HT1080 (cell line): Measurements from ENCODE around the gene CBLN1. TPM values are rescaled to one million over a fixed set of nuclear protein-coding genes. Genes with fewer than 3 reads are reported as not detected.

Experiments used
- total RNA-seq: library from RNA; depleted of rRNA; stranded (reverse); fragments of >200 nt; shearing (Covaris generic); gene quantifications from 2 replicates; pipeline ENCODE4 v1.2.3, GENCODE V29; 2014; rRNA removed

CBLN1 gene
- total RNA-seq, 1 experiment from 2014 or later: not detected

Other genes starting within 250 kb of the CBLN1 start
- not detected in 2 replicates for gene C16orf78, start 92.0 kb upstream of the CBLN1 start, total RNA-seq